ENCODE results near the gene NPAS3.

The NPAS3 gene

GRCh38 chr14:33521192-33521591 is 582.5 kb downstream of the NPAS3 start:
- DNase-seq (ENCODE audit: low read depth) = no peak
- TF ChIP-seq CTCF (IDR thresholded peaks at IDR 0.05; ENCODE audit: insufficient read depth, low read depth, low read length, missing control alignments) = no peak
- H3K4me3 ChIP-seq (ENCODE audit: low read depth, low read length) = no peak overlapping the region

- no peak for DNase-seq (ENCODE audit: low read depth)
- H3K4me3 ChIP-seq (ENCODE audit: low read depth, low read length) = no peak overlapping the region
- no peak for TF ChIP-seq CTCF (IDR thresholded peaks at IDR 0.05; ENCODE audit: insufficient read depth, low read depth, low read length, missing control alignments)
These were observed 585.6 kb downstream of the NPAS3 start for GRCh38 chr14:33524244-33524643.

- H3K4me3 ChIP-seq (ENCODE audit: low read depth, low read length) = no peak overlapping the region
- no peak for DNase-seq (ENCODE audit: low read depth)
- TF ChIP-seq CTCF (IDR thresholded peaks at IDR 0.05; ENCODE audit: insufficient read depth, low read depth, low read length, missing control alignments) = no peak
These were observed 586.9 kb downstream of the NPAS3 start for GRCh38 chr14:33525626-33526025.

- H3K4me3 ChIP-seq (ENCODE audit: low read depth, low read length) = no peak overlapping the region
- no peak for TF ChIP-seq CTCF (IDR thresholded peaks at IDR 0.05; ENCODE audit: insufficient read depth, low read depth, low read length, missing control alignments)
- no peak for DNase-seq (ENCODE audit: low read depth)
These were observed 588.5 kb downstream of the NPAS3 start for GRCh38 chr14:33527023-33527634.

- H3K4me3 ChIP-seq (ENCODE audit: low read depth, low read length) = no peak overlapping the region
- no peak for DNase-seq (ENCODE audit: low read depth)
- no peak for TF ChIP-seq CTCF (IDR thresholded peaks at IDR 0.05; ENCODE audit: insufficient read depth, low read depth, low read length, missing control alignments)
These were observed 590.0 kb downstream of the NPAS3 start for GRCh38 chr14:33528655-33529054.

GRCh38 chr14:33529787-33530757 is 591.4 kb downstream of the NPAS3 start:
- TF ChIP-seq CTCF (IDR thresholded peaks at IDR 0.05; ENCODE audit: insufficient read depth, low read depth, low read length, missing control alignments) = no peak
- peak; percentile 5 for DNase-seq (ENCODE audit: low read depth)
- H3K4me3 ChIP-seq (ENCODE audit: low read depth, low read length) = no peak overlapping the region
